Activated CD4-positive, alpha-beta T cell treated with anti-CD3 and anti-CD28 coated beads, Interleukin-2, amount 10 ng/mL, durations not matched to agents 7 days and 5 days (primary cell): Measurements from ENCODE around the gene ACSF2. TPM values are rescaled to one million over a fixed set of nuclear protein-coding genes. Genes with fewer than 3 reads are reported as not detected.
"Not testable (repeated sequence)": the region's sequence is repeated elsewhere in the genome, so short reads cannot be mapped to it uniquely, and the experiment has no call there.

Source experiments
- CTCF ChIA-PET: fragments of 350-600 bp; sonication (Branson Sonifier 250); formaldehyde crosslinking; loops from one replicate; lab custom pipeline; 2021; ENCODE audit warnings: antibody characterized with exemption; lab: Charles Lee
- POLR2A ChIA-PET: fragments of 350-600 bp; sonication (Branson Sonifier 250); formaldehyde crosslinking; loops from one replicate; lab custom pipeline; 2021; ENCODE audit warnings: antibody characterized with exemption; lab: Charles Lee
- DNase-seq: peaks from one replicate; pipeline ENCODE4 v3.0.0-alpha.2; 2020
- H3K27ac Mint-ChIP-seq: one replicate; pipeline ENCODE4 v1.8.0; 2021; ENCODE audit warnings: mild to moderate bottlenecking, moderate library complexity, mixed read lengths
- H3K27me3 Mint-ChIP-seq: one replicate; pipeline ENCODE4 v1.8.0; 2021; ENCODE audit warnings: mixed read lengths
- H3K36me3 Mint-ChIP-seq: one replicate; pipeline ENCODE4 v1.8.0; 2021; ENCODE audit warnings: low read depth, mixed read lengths
- H3K4me1 Mint-ChIP-seq: one replicate; pipeline ENCODE4 v1.8.0; 2021; ENCODE audit warnings: mixed read lengths
- H3K4me3 Mint-ChIP-seq: one replicate; pipeline ENCODE4 v1.8.0; 2021; ENCODE audit warnings: mild to moderate bottlenecking, moderate library complexity, mixed read lengths
- H3K9me3 Mint-ChIP-seq: one replicate; pipeline ENCODE4 v1.8.0; 2021; ENCODE audit warnings: mixed read lengths
- total RNA-seq, 2 experiments: library from RNA; stranded (reverse); gene quantifications; one replicate each; pipeline ENCODE4 v1.2.3, GENCODE V29; 2021

Gene ACSF2
- total RNA-seq, 2 experiments from 2014 or later, result 24.5 to 31.4 TPM

DNA sequence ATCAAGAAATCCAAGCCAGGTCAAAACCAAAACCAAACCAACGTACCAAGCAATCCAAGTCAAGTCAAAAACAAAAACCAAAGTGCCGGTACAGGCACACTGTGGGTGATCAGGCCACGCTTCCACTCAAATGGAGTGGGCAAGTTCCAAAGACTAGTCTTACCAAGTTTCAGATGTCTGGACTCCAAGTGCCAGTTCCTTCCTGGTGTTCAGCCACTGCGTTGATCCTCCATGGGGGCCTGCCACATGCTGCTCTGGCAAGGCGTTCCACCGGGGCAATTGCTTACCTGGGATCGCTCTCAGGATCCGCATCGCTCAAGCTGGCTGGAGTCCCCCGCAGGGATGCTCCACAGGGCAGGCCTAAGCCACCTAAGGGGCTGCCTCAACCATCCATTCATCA, 6.4 kb upstream of the ACSF2 start:
- H3K27ac Mint-ChIP-seq, H3K36me3 Mint-ChIP-seq, DNase-seq, POLR2A ChIA-PET, H3K4me3 Mint-ChIP-seq, H3K27me3 Mint-ChIP-seq, H3K9me3 Mint-ChIP-seq: not testable (repeated sequence)
- peaks cover 21% of the 10 kb centered on the region for H3K4me1 Mint-ChIP-seq
- CTCF ChIA-PET, result interaction anchor here (4.2 kb wide), 1 partner anchor 22 kb away, joined by 21 read pairs; the partner anchor contains the start of gene LRRC59

DNA sequence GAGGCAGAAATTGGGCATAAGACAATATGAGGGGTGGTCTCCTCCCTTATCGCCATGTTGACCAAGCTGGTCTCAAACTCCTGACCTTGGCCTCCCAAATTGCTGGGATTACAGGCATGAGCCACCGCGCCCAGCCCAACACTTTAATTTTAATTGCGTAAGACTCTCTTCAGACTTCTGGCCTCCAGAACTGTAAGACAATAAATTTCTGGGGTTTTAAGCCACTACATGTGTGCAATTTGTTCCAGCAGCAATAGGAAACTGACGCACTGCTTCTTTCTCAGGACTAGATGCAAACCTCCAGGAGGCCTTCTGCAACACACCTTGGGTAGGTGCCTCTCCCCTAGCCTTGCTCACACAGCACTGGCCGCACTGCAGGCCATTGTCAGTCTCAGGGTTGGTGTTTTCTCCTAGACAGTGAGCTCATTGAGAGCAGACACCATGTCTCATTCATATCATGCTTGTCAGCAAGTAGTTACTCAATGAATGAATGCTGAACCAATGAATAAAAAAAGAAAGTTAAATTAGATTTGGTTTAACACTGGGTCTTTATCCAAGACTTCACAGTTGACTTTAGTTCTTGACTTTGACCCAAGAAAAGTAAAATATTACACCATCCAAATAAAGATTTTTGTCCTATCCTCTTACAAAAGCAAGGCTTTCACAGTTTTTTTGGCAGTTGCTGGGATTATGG, 5.5 kb upstream of the ACSF2 start:
- DNase-seq, result no peak
- Mint-ChIP-seq H3K9me3 (peaks cover 7% of the 10 kb centered on the region), H3K4me3 (peak overlapping the region; percentile 62), H3K4me1 (peaks cover 28% of the 10 kb centered on the region), H3K27ac (peak overlapping the region; percentile 94), H3K27me3 (peaks cover 7% of the 10 kb centered on the region), H3K36me3 (peaks cover 4% of the 10 kb centered on the region)
- ChIA-PET POLR2A (interaction anchor here (0.6 kb wide), 2 partner anchors 328 to 446 kb away, joined by 3 read pairs; partner anchors contain the start of gene TOB1), CTCF (interaction anchor here (0.6 to 4.2 kb wide), 2 partner anchors 23 to 220 kb away, joined by 3 to 21 read pairs; partner anchors contain the start of gene LRRC59)

DNA sequence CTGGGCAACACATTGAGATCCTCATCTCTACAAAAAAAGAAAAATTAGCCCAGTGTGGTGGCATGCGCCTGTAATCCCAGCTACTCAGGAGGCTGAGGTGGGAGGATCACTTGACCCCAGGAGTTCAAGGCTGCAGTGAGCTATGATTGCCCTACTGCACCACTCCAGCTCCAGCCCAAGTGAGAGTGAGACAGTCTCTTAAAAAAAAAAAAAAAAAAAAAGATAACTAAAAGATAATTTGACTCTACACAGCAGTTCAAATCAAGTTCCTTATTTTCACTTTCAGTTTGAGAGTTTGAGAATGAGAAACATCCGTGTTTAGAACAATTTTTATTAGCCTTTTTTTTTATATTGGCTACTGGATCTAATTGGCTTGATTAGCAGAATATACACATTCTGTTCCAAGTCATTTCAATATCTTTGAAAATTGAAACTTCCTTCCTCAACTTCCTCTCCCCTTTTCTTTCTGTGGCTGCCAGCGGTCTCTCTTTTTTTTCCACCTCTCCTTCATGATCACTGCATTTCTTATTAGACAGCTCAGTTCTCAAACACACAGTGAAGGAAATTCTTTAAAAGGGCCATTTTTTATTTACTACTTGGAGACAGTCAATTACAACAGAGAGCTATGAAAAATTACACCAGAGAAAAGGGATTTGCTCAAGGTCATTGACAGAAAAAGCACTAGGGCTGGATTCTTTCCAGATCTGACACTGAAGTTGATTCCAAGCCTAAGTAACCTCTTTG, 4.5 kb upstream of the ACSF2 start:
- peak; percentile 11 for DNase-seq
- Mint-ChIP-seq H3K9me3 (peaks cover 7% of the 10 kb centered on the region), H3K27me3 (peaks cover 7% of the 10 kb centered on the region), H3K27ac (peak overlapping the region; percentile 94), H3K4me3 (peak overlapping the region; percentile 62), H3K36me3 (peaks cover 4% of the 10 kb centered on the region), H3K4me1 (peaks cover 30% of the 10 kb centered on the region)
- POLR2A ChIA-PET, result no interaction called here
- CTCF ChIA-PET, result interaction anchor here (0.6 to 4.2 kb wide), 5 partner anchors 24 to 309 kb away, joined by 3 to 21 read pairs (median 3); partner anchors contain the start of gene LRRC59

DNA sequence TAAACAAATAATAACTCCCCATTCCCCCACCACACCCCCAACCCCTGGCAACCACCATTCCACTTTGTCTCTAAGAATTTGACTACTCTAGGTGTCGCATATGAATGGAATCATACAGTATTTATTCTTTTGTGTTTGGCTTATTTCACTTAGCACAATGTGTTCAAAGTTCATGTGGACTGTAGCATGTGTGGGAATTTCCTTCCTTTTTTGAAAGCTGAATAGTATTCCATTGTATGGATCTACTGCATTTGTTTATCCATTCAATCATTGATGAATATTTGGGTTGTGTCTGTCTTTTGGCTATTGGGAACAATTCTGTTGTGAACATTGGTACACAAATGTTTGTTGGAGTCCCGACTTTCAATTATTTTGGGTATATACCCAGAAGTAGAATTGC, 3.3 kb upstream of the ACSF2 start:
- peaks cover 4% of the 10 kb centered on the region for H3K36me3 Mint-ChIP-seq
- DNase-seq, result no peak
- peak overlapping the region; percentile 31 for H3K27ac Mint-ChIP-seq
- peaks cover 5% of the 10 kb centered on the region for H3K27me3 Mint-ChIP-seq
- POLR2A ChIA-PET, result no interaction called here
- no peak overlapping the region for H3K4me3 Mint-ChIP-seq
- peaks cover 7% of the 10 kb centered on the region for H3K9me3 Mint-ChIP-seq
- CTCF ChIA-PET, result interaction anchor here (4.2 kb wide), 1 partner anchor 25 kb away, joined by 21 read pairs; the partner anchor contains the start of gene LRRC59
- peaks cover 40% of the 10 kb centered on the region for H3K4me1 Mint-ChIP-seq

DNA sequence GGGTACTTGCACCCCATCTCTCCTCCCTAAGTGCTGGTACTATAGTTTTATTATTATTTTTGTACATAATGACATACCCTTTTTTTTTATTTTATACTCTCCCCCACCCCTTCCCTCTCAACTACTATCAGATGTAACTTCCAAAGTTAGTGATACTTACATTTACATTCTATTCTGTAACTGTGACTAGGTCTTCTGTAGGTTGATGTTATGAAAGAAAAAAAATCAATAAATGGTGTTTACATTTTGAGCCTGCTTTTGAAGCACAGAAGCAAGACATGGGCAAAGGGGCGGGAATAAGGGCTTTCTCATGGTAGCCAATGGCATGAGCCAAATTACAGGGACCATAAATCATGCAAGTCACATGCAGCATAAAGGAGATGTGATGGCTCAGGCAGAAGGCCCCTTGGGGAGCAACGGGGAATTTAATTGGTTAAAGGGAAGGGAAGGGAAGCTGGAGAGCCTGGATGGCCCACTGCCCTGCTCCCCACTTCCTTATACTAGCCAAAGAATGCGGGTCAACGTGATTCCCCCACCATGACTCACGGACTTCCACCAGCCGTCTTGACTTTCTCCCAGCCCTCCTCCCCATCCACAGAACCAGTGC, 2.4 kb upstream of the ACSF2 start:
- peaks cover 3% of the 10 kb centered on the region for H3K27me3 Mint-ChIP-seq
- H3K4me3 Mint-ChIP-seq, result no peak overlapping the region
- ChIA-PET POLR2A (no interaction called here), CTCF (no interaction called here)
- H3K27ac Mint-ChIP-seq, result no peak overlapping the region
- peaks cover 43% of the 10 kb centered on the region for H3K4me1 Mint-ChIP-seq
- H3K36me3 Mint-ChIP-seq, result peaks cover 4% of the 10 kb centered on the region
- DNase-seq, result no peak
- H3K9me3 Mint-ChIP-seq, result peaks cover 7% of the 10 kb centered on the region

GRCh38 chr17:50424246-50424995, 1.6 kb upstream of the ACSF2 start:
- H3K4me1 Mint-ChIP-seq, result peaks cover 40% of the 10 kb centered on the region
- CTCF ChIA-PET, result interaction anchor here (1.2 to 1.8 kb wide), 3 partner anchors 19 to 34 kb away, joined by 3 to 5 read pairs (median 5); partner anchors contain the start of gene LRRC59
- POLR2A ChIA-PET, result no interaction called here
- H3K27me3 Mint-ChIP-seq, result no peaks in the 10 kb centered on the region
- no peaks in the 10 kb centered on the region for H3K36me3 Mint-ChIP-seq
- H3K9me3 Mint-ChIP-seq, result peaks cover 1% of the 10 kb centered on the region
- no peak overlapping the region for H3K4me3 Mint-ChIP-seq
- DNase-seq, result no peak
- peak overlapping the region; percentile 38 for H3K27ac Mint-ChIP-seq

GRCh38 chr17:50424996-50425681, 879 bp upstream of the ACSF2 start:
- peak overlapping the region; percentile 81 for H3K4me3 Mint-ChIP-seq
- POLR2A ChIA-PET, result no interaction called here

GRCh38 chr17:50426472-50426782, 409 bp downstream of the ACSF2 start:
- Mint-ChIP-seq H3K4me1 (peaks cover 28% of the 10 kb centered on the region), H3K9me3 (no peaks in the 10 kb centered on the region), H3K27me3 (no peaks in the 10 kb centered on the region), H3K36me3 (no peaks in the 10 kb centered on the region), H3K27ac (peak overlapping the region; percentile 74), H3K4me3 (peak overlapping the region; percentile 81)
- ChIA-PET POLR2A (interaction anchor here (0.6 kb wide), 1 partner anchor 29 kb away, joined by 3 read pairs; the partner anchor contains the start of gene LRRC59), CTCF (interaction anchor here (1.2 to 2.4 kb wide), 4 partner anchors 11 to 29 kb away, joined by 3 to 15 read pairs (median 5); partner anchors contain the start of gene LRRC59)
- no peak for DNase-seq

More at GRCh38 chr17:50424996-50425681, 879 bp upstream of the ACSF2 start:
- H3K36me3 Mint-ChIP-seq, result no peaks in the 10 kb centered on the region
- H3K4me1 Mint-ChIP-seq, result peaks cover 37% of the 10 kb centered on the region
- H3K27me3 Mint-ChIP-seq, result no peaks in the 10 kb centered on the region
- CTCF ChIA-PET, result interaction anchor here (1.2 to 1.8 kb wide), 3 partner anchors 18 to 34 kb away, joined by 3 to 5 read pairs (median 5); partner anchors contain the start of gene LRRC59
- no peak for DNase-seq
- H3K27ac Mint-ChIP-seq, result peak overlapping the region; percentile 87
- H3K9me3 Mint-ChIP-seq, result no peaks in the 10 kb centered on the region

GRCh38 chr17:50426814-50427787, 1.1 kb downstream of the ACSF2 start:
- ChIA-PET POLR2A (no interaction called here), CTCF (interaction anchor here (1.2 to 2.4 kb wide), 4 partner anchors 11 to 30 kb away, joined by 3 to 15 read pairs (median 4); partner anchors contain the start of gene LRRC59)
- Mint-ChIP-seq H3K36me3 (no peaks in the 10 kb centered on the region), H3K4me3 (peak overlapping the region; percentile 81), H3K9me3 (no peaks in the 10 kb centered on the region), H3K27ac (peak overlapping the region; percentile 74), H3K4me1 (peaks cover 23% of the 10 kb centered on the region), H3K27me3 (no peaks in the 10 kb centered on the region)
- peak; percentile 35 for DNase-seq

DNA sequence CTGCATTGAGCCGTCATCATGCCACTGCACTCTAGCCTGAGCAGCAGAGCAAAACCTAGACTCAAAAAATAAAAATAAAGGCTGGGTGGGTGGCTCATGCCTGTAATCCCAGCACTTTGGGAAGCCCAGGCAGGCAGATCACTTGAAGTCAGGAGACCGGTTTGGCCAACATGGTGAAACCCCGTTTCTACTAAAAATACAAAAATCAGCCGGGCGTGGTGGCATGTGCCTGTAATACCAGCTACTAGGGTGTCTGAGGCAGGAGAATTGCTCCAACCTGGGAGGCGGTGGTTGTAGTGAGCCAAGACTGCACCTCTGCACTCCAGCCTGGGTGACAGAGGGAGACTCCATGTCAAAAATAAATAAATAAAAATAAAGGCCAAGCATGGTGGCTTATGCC, 2.1 kb downstream of the ACSF2 start:
- H3K36me3 Mint-ChIP-seq, POLR2A ChIA-PET, H3K9me3 Mint-ChIP-seq, H3K27me3 Mint-ChIP-seq, H3K27ac Mint-ChIP-seq, DNase-seq: not testable (repeated sequence)
- CTCF ChIA-PET, result interaction anchor here (1.2 to 2.4 kb wide), 3 partner anchors 18 to 31 kb away, joined by 3 to 15 read pairs (median 5); partner anchors contain the start of gene LRRC59
- Mint-ChIP-seq H3K4me1 (peaks cover 23% of the 10 kb centered on the region), H3K4me3 (peak overlapping the region; percentile 5)
